ENCODE results near the gene ITGA5. TPM values are rescaled to one million over a fixed set of nuclear protein-coding genes. Genes with fewer than 3 reads are reported as not detected.
A peak's percentile ranks its signal among the peaks of the same experiment; 100 is the strongest.

ITGA5 gene
- total RNA-seq, 1 donor = 401 TPM

DNA sequence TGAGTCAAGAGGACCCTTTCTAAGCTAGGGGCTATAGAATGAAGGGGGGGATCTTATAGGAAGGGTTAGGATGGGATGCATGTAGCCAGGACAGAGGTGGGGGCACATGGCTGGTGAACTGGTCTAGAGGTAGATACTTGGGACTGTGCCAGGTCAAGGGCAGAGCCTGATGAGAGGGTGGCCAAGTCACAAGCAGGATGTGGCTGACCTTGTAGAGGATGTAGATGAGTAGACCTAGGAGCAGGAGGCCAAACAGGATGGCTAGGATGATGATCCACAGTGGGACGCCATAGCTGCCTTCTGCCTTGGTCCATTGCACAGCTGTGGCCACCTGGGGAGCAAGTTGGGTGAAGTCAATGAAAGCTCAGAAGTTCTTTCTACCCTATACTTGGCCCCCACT, 21.9 kb downstream of the ITGA5 start:
- peak; percentile 11 for DNase-seq (ENCODE audit: insufficient read length, low spot score, missing footprints)
- H3K27ac ChIP-seq (ENCODE audit: low read depth, low read length) = no peak overlapping the region
- no peak overlapping the region for H3K4me2 ChIP-seq (ENCODE audit: insufficient read depth, low read length)
- H4K20me1 ChIP-seq (ENCODE audit: insufficient read depth, low read length) = peaks cover 57% of the 10 kb centered on the region
- no peak overlapping the region for H2AFZ ChIP-seq (ENCODE audit: low read length)
- H3K9me3 ChIP-seq (ENCODE audit: low read depth, low read length) = no peaks in the 10 kb centered on the region
- H3K79me2 ChIP-seq (ENCODE audit: insufficient read depth, low read length) = peaks cover 4% of the 10 kb centered on the region
- no peaks in the 10 kb centered on the region for H3K27me3 ChIP-seq (ENCODE audit: insufficient read depth, low read length)
- no peak overlapping the region for H3K4me3 ChIP-seq (ENCODE audit: insufficient read depth, low read length)
- H3K36me3 ChIP-seq (ENCODE audit: insufficient read depth, low read length) = peaks cover 95% of the 10 kb centered on the region
- H3K4me1 ChIP-seq (ENCODE audit: insufficient read depth, low read length) = no peaks in the 10 kb centered on the region
- TF ChIP-seq, protein P1, sequence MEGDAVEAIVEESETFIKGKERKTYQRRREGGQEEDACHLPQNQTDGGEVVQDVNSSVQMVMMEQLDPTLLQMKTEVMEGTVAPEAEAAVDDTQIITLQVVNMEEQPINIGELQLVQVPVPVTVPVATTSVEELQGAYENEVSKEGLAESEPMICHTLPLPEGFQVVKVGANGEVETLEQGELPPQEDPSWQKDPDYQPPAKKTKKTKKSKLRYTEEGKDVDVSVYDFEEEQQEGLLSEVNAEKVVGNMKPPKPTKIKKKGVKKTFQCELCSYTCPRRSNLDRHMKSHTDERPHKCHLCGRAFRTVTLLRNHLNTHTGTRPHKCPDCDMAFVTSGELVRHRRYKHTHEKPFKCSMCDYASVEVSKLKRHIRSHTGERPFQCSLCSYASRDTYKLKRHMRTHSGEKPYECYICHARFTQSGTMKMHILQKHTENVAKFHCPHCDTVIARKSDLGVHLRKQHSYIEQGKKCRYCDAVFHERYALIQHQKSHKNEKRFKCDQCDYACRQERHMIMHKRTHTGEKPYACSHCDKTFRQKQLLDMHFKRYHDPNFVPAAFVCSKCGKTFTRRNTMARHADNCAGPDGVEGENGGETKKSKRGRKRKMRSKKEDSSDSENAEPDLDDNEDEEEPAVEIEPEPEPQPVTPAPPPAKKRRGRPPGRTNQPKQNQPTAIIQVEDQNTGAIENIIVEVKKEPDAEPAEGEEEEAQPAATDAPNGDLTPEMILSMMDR (IDR thresholded peaks at IDR 0.05; ENCODE audit: extremely low read depth, low read depth, low read length) = no peak

DNA sequence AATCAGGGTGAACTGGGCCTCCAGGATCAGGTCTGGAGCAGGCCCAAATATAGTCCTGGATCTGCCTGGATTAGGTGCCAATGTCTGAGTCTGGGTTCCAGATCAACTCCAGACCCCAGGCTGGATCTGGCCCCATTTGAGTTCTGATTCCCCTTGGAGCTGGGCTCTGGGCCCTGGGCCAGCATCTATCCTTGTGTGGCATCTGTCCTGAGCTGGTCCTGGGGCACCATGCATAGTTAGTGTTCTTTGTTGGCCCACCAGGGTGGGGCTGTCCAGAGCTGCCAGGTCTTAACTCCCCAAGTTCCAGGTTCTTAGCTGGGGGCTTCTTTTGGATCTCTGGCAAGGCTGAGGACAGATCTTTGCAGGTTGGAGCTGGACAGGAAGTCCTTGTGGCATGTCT, 23.5 kb downstream of the ITGA5 start:
- no peak for DNase-seq (ENCODE audit: insufficient read length, low spot score, missing footprints)
- no peaks in the 10 kb centered on the region for H3K4me1 ChIP-seq (ENCODE audit: insufficient read depth, low read length)
- H3K27me3 ChIP-seq (ENCODE audit: insufficient read depth, low read length) = no peaks in the 10 kb centered on the region
- H2AFZ ChIP-seq (ENCODE audit: low read length) = no peak overlapping the region
- H3K9me3 ChIP-seq (ENCODE audit: low read depth, low read length) = no peaks in the 10 kb centered on the region
- no peaks in the 10 kb centered on the region for H3K79me2 ChIP-seq (ENCODE audit: insufficient read depth, low read length)
- no peak overlapping the region for H3K4me3 ChIP-seq (ENCODE audit: insufficient read depth, low read length)
- TF ChIP-seq, protein P1 (IDR thresholded peaks at IDR 0.05; ENCODE audit: extremely low read depth, low read depth, low read length) = no peak
- H3K36me3 ChIP-seq (ENCODE audit: insufficient read depth, low read length) = peaks cover 79% of the 10 kb centered on the region
- peaks cover 43% of the 10 kb centered on the region for H4K20me1 ChIP-seq (ENCODE audit: insufficient read depth, low read length)
- no peak overlapping the region for H3K27ac ChIP-seq (ENCODE audit: low read depth, low read length)
- H3K4me2 ChIP-seq (ENCODE audit: insufficient read depth, low read length) = no peak overlapping the region

DNA sequence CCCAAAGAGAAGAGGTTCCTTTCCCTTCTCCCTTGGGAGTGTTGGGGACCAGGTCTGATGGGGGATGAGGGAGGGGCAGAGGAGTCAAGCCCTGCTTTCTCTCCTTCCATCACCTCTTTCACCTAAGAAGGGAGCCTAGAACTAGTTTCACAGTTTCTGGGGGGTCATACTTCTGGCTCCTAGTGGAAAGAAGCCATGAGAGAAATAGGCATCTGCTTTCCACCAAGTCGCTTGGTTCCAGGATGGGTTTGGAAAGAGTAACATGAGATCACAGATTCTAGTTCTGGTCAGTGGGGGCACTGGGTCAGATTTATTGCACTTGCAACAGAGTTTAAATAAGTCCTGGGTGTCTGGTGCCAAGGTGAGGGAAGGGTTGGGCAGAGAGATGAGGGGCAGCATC, 24.1 kb downstream of the ITGA5 start:
- Histone ChIP-seq H3K79me2 (ENCODE audit: insufficient read depth, low read length) (no peaks in the 10 kb centered on the region), H3K36me3 (ENCODE audit: insufficient read depth, low read length) (peaks cover 73% of the 10 kb centered on the region), H2AFZ (ENCODE audit: low read length) (no peak overlapping the region), H3K27ac (ENCODE audit: low read depth, low read length) (no peak overlapping the region), H3K9me3 (ENCODE audit: low read depth, low read length) (no peaks in the 10 kb centered on the region), H3K27me3 (ENCODE audit: insufficient read depth, low read length) (no peaks in the 10 kb centered on the region), H3K4me1 (ENCODE audit: insufficient read depth, low read length) (no peaks in the 10 kb centered on the region), H3K4me3 (ENCODE audit: insufficient read depth, low read length) (no peak overlapping the region), H3K4me2 (ENCODE audit: insufficient read depth, low read length) (no peak overlapping the region), H4K20me1 (ENCODE audit: insufficient read depth, low read length) (peaks cover 38% of the 10 kb centered on the region)
- DNase-seq (ENCODE audit: insufficient read length, low spot score, missing footprints) = peak; percentile 5
- TF ChIP-seq, protein P1 (IDR thresholded peaks at IDR 0.05; ENCODE audit: extremely low read depth, low read depth, low read length) = no peak

DNA sequence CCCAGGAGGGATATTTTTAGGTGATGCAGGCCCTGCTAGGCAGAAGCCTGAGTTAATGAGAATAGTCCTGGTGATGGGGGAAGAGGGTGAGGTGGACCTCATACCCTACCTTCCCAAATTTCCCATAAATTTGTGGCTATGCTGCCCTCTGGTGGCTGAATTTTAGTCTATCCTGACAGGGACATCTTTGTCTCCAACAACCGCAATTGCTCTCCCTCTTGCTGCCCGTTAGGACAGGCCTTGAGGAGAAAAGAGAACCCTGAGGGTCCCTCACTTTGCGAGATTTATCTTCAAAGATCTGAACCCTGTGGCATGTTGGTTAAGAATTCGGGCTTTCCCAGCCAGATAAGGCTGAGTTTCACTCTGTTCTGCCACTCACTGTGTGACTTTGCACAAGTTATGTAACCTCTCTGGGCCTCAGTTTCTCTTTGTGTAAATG, 24.8 kb downstream of the ITGA5 start:
- no peaks in the 10 kb centered on the region for H3K79me2 ChIP-seq (ENCODE audit: insufficient read depth, low read length)
- peaks cover 32% of the 10 kb centered on the region for H4K20me1 ChIP-seq (ENCODE audit: insufficient read depth, low read length)
- TF ChIP-seq, protein P1 (IDR thresholded peaks at IDR 0.05; ENCODE audit: extremely low read depth, low read depth, low read length) = peak; percentile 78
- peak overlapping the region; percentile 20 for H3K27ac ChIP-seq (ENCODE audit: low read depth, low read length)
- peak; percentile 88 for DNase-seq (ENCODE audit: insufficient read length, low spot score, missing footprints)
- peaks cover 66% of the 10 kb centered on the region for H3K36me3 ChIP-seq (ENCODE audit: insufficient read depth, low read length)
- H3K27me3 ChIP-seq (ENCODE audit: insufficient read depth, low read length) = no peaks in the 10 kb centered on the region
- H3K4me2 ChIP-seq (ENCODE audit: insufficient read depth, low read length) = no peak overlapping the region
- H3K4me3 ChIP-seq (ENCODE audit: insufficient read depth, low read length) = no peak overlapping the region
- H3K9me3 ChIP-seq (ENCODE audit: low read depth, low read length) = no peaks in the 10 kb centered on the region
- H2AFZ ChIP-seq (ENCODE audit: low read length) = no peak overlapping the region
- no peaks in the 10 kb centered on the region for H3K4me1 ChIP-seq (ENCODE audit: insufficient read depth, low read length)
